HepG2 (cell line): ENCODE measurements around the gene IMPACT. TPM values are rescaled to one million over a fixed set of nuclear protein-coding genes. Genes with fewer than 3 reads are reported as not detected.
A peak's percentile ranks its signal among the peaks of the same experiment; 100 is the strongest.

Source experiments
- FOXJ3 ChIP-seq: sonication (generic); formaldehyde crosslinking; IDR thresholded peaks from 2 replicates; pipeline ENCODE4 v1.4.0; 2020; ENCODE audit warnings: missing genetic modification reagents, mild to moderate bottlenecking, borderline replicate concordance
- FOXK1 ChIP-seq: sonication (generic); formaldehyde crosslinking; IDR thresholded peaks from 2 replicates; pipeline ENCODE4 v1.4.0; 2020; ENCODE audit warnings: low read depth, missing genetic modification reagents, borderline replicate concordance
- FOXO4 ChIP-seq: sonication (generic); formaldehyde crosslinking; conservative IDR thresholded peaks from 2 replicates; pipeline ENCODE4 v1.8.1; 2023; ENCODE audit warnings: missing genetic modification reagents
- FOXP1 ChIP-seq, 2 experiments: fragments of 450-650 bp in 1 of 2; IDR thresholded peaks; 2 replicates each; pipeline ENCODE4 v1.6.1; 2017 to 2018; ENCODE audit warnings: antibody characterized with exemption in 1 of 2
- HNF1A ChIP-seq, 2 experiments: sonication (generic) in 1 of 2; formaldehyde crosslinking in 1 of 2; IDR thresholded peaks; 2 replicates each; pipeline versions ENCODE4 v1.4.0 to v1.6.1; 2016 to 2020; ENCODE audit warnings: borderline replicate concordance in 1 of 2, low read depth in 1 of 2, mild to moderate bottlenecking in 1 of 2, missing genetic modification reagents in 1 of 2
- NFE2L2 ChIP-seq: fragments of 150-350 bp; IDR thresholded peaks from 2 replicates; pipeline ENCODE4 v1.6.1; 2014; ENCODE audit warnings: low read length
- NONO ChIP-seq, 2 experiments: fragments of 450-650 bp in 1 of 2; sonication (generic) in 1 of 2; formaldehyde crosslinking in 1 of 2; IDR thresholded peaks in 1 of 2; conservative IDR thresholded peaks in 1 of 2; 2 replicates each; pipeline versions ENCODE4 v1.6.1 to v1.8.0; 2017 to 2022; ENCODE audit warnings: mild to moderate bottlenecking in 1 of 2, missing genetic modification reagents in 1 of 2, moderate library complexity in 1 of 2
- STAT6 ChIP-seq: sonication (generic); formaldehyde crosslinking; IDR thresholded peaks from 2 replicates; pipeline ENCODE4 v1.4.0; 2020; ENCODE audit warnings: missing genetic modification reagents, mild to moderate bottlenecking, borderline replicate concordance
- polyA plus RNA-seq, 8 experiments: library from polyadenylated mRNA; depleted of rRNA in 3 of 8; stranded (reverse) in 7 of 8; unstranded in 1 of 8; fragments of >200 nt; fragmentation: Illumina TruSeq in 4 of 8; extraction: Trizol in 4 of 8; gene quantifications; 2 replicates each; pipeline versions ENCODE4 v1.2.1 to v1.2.3, GENCODE V29; 2011 to 2016; ENCODE audit warnings: low read depth in 4 of 8, missing spikeins in 1 of 8, mixed read lengths in 1 of 8; ENCODE audit not compliant: insufficient read depth in 1 of 8
- total RNA-seq, 5 experiments: library from RNA; depleted of rRNA; stranded (reverse); fragments of >200 nt; fragmentation: Illumina TruSeq; extraction: Trizol; gene quantifications; 2 replicates each; pipeline ENCODE4 v1.2.3, GENCODE V29; 2016; ENCODE audit warnings: low read depth in 1 of 5

Gene IMPACT
- total and polyA plus RNA-seq, 2 of the 13 experiments (the other 11 are each of a cell fraction or from before 2014, with no cell fraction given): 5.0 to 7.7 TPM

- no peak for TF ChIP-seq FOXK1 (CRISPR knock-in tag)
- no peak for TF ChIP-seq HNF1A (IDR thresholded peaks at IDR 0.05; ENCODE audit: low read depth)
- TF ChIP-seq HNF1A (CRISPR knock-in tag; IDR thresholded peaks at IDR 0.05; ENCODE audit: borderline replicate concordance): peak; percentile 51; the same call in 1 of the 2 replicates
- TF ChIP-seq NFE2L2: no peak
- no peak for TF ChIP-seq FOXJ3 (CRISPR knock-in tag)
- TF ChIP-seq NONO (IDR thresholded peaks at IDR 0.05): no peak
- no peak for TF ChIP-seq NONO (CRISPR knock-in tag; conservative IDR thresholded peaks at IDR 0.05)
- no peak for TF ChIP-seq STAT6
- no peak for TF ChIP-seq FOXP1 (IDR thresholded peaks at IDR 0.05)
- TF ChIP-seq FOXP1 (CRISPR knock-in tag; IDR thresholded peaks at IDR 0.05): no peak
- no peak for TF ChIP-seq FOXO4 (CRISPR knock-in tag)
Measured at GRCh38 chr18:24426398-24427294, at the start of gene IMPACT (continued).
